Gastroesophageal sphincter (tissue), 3 donors: ENCODE data around the gene GRIN1.

ENCODE experiments used
- CTCF ChIP-seq, 4 experiments: fragments of 200-600 bp in 2 of 4; fragments of 450-650 bp in 2 of 4; sonication (generic) in 1 of 4; IDR thresholded peaks; one replicate each; pipeline ENCODE4 v1.5.1; 2017 to 2019; ENCODE audit warnings: antibody characterized with exemption in 4 of 4, mild to moderate bottlenecking in 2 of 4, moderate library complexity in 2 of 4
- EP300 ChIP-seq: sonication (generic); formaldehyde crosslinking; IDR thresholded peaks from one replicate; pipeline ENCODE4 v1.6.1; 2017; ENCODE audit warnings: antibody characterized with exemption, mild to moderate bottlenecking
- POLR2A ChIP-seq, 2 donors: fragments of 450-650 bp; IDR thresholded peaks; one replicate each; pipeline ENCODE4 v1.6.1; 2017; ENCODE audit warnings: antibody characterized with exemption in 2 of 2, mild to moderate bottlenecking in 2 of 2, moderate library complexity in 1 of 2
- POLR2AphosphoS5 ChIP-seq: sonication (generic); formaldehyde crosslinking; IDR thresholded peaks from one replicate; pipeline ENCODE4 v1.6.1; 2017; ENCODE audit warnings: antibody characterized with exemption

- TF ChIP-seq CTCF (IDR thresholded peaks at IDR 0.05), result no peak
- TF ChIP-seq POLR2A (IDR thresholded peaks at IDR 0.05), result no peak
- TF ChIP-seq EP300, result no peak
- TF ChIP-seq POLR2AphosphoS5, result no peak
Observed at GRCh38 chr9:137167277-137167746, 28.4 kb downstream of the GRIN1 start.
